Lower lobe of right lung (tissue), 2 donors: ENCODE results near the gene LIPA. TPM values are rescaled to one million over a fixed set of nuclear protein-coding genes. Genes with fewer than 3 reads are reported as not detected.

Experiments used
- ATAC-seq, 2 donors: fragments of 200-7000 bp; cut with Tn5 transposase; one replicate each; pipeline ENCODE4 v1.9.1; 2020 to 2022; ENCODE audit warnings: mild to moderate bottlenecking in 2 of 2, moderate library complexity in 2 of 2
- DNase-seq: peaks from one replicate; pipeline ENCODE4 v3.0.0-alpha.2; 2020
- H3K27ac ChIP-seq: fragments of 200-600 bp; one replicate; pipeline ENCODE4 v1.8.0; 2022
- H3K27me3 ChIP-seq: fragments of 200-600 bp; one replicate; pipeline ENCODE4 v1.8.0; 2022; ENCODE audit warnings: low read depth
- H3K36me3 ChIP-seq: fragments of 200-600 bp; one replicate; pipeline ENCODE4 v1.8.0; 2022; ENCODE audit warnings: mild to moderate bottlenecking
- H3K4me1 ChIP-seq: fragments of 200-600 bp; one replicate; pipeline ENCODE4 v1.8.0; 2022
- H3K4me3 ChIP-seq: fragments of 200-600 bp; one replicate; pipeline ENCODE4 v1.8.0; 2022; ENCODE audit warnings: mild to moderate bottlenecking
- H3K9me3 ChIP-seq: fragments of 200-600 bp; one replicate; pipeline ENCODE4 v1.8.0; 2022
- CTCF ChIP-seq: fragments of 200-600 bp; IDR thresholded peaks from one replicate; pipeline ENCODE4 v1.8.0; 2022; ENCODE audit warnings: antibody characterized with exemption, mild to moderate bottlenecking
- intact Hi-C: fragments of 100-400 bp; cut with DNase I; formaldehyde crosslinking; loops from one replicate; pipeline ENCODE4 v1.11.0; 2022
- total RNA-seq: library from RNA; stranded (reverse); fragmentation: NEBNext Ultra II Directional; extraction: Animal tissue kit (Norgen Biotek cat#: 25700); gene quantifications from one replicate; pipeline ENCODE4 v1.2.1, GENCODE V29; 2021
- donor health status: DM: no; HTN: yes; CAD: no; lungs with severe emphysema.

LIPA gene
- total RNA-seq, 1 donor from 2014 or later, result 174 TPM

- peak overlapping the region; percentile 75 for H3K27ac ChIP-seq
- DNase-seq, result no peak
- peak; percentile 66 to 91 for ATAC-seq
Observed at GRCh38 chr10:89278034-89278535, 26.5 kb upstream of the LIPA start.

GRCh38 chr10:89275383-89275782 is 23.8 kb upstream of the LIPA start:
- H3K4me3 ChIP-seq, result no peak overlapping the region
- intact Hi-C loops, result no loop called here
- no peak overlapping the region for H3K27ac ChIP-seq
- no peak for TF ChIP-seq CTCF
- peaks cover 27% of the 10 kb centered on the region for H3K4me1 ChIP-seq
- DNase-seq (peak; percentile 61), ATAC-seq (peak; percentile 67 to 86)
- H3K27me3 ChIP-seq, result no peaks in the 10 kb centered on the region
- no peaks in the 10 kb centered on the region for H3K36me3 ChIP-seq
- H3K9me3 ChIP-seq, result no peaks in the 10 kb centered on the region

More at GRCh38 chr10:89278034-89278535, 26.5 kb upstream of the LIPA start:
- Histone ChIP-seq H3K4me1 (peaks cover 28% of the 10 kb centered on the region), H3K27me3 (no peaks in the 10 kb centered on the region), H3K9me3 (no peaks in the 10 kb centered on the region), H3K4me3 (no peak overlapping the region), H3K36me3 (no peaks in the 10 kb centered on the region)
- intact Hi-C loops, result no loop called here
- TF ChIP-seq CTCF, result no peak

- peaks cover 27% of the 10 kb centered on the region for H3K4me1 ChIP-seq
- H3K9me3 ChIP-seq, result no peaks in the 10 kb centered on the region
- no peak for ATAC-seq
- H3K27me3 ChIP-seq, result no peaks in the 10 kb centered on the region
- intact Hi-C loops, result no loop called here
- H3K36me3 ChIP-seq, result no peaks in the 10 kb centered on the region
- H3K27ac ChIP-seq, result no peak overlapping the region
- H3K4me3 ChIP-seq, result no peak overlapping the region
- TF ChIP-seq CTCF, result no peak
- no peak for DNase-seq
Observed at GRCh38 chr10:89274928-89275327, 23.4 kb upstream of the LIPA start.

GRCh38 chr10:89273680-89274079 is 22.1 kb upstream of the LIPA start:
- TF ChIP-seq CTCF, result no peak
- intact Hi-C loops, result no loop called here
- no peak overlapping the region for H3K4me3 ChIP-seq
- ATAC-seq (no peak), DNase-seq (no peak)
- H3K4me1 ChIP-seq, result peaks cover 18% of the 10 kb centered on the region
- H3K27ac ChIP-seq, result no peak overlapping the region
- no peaks in the 10 kb centered on the region for H3K36me3 ChIP-seq
- H3K9me3 ChIP-seq, result no peaks in the 10 kb centered on the region
- no peaks in the 10 kb centered on the region for H3K27me3 ChIP-seq

GRCh38 chr10:89271532-89271931 is 20.0 kb upstream of the LIPA start:
- intact Hi-C loops, result no loop called here

More at GRCh38 chr10:89271532-89271931, 20.0 kb upstream of the LIPA start:
- H3K36me3 ChIP-seq, result no peaks in the 10 kb centered on the region
- H3K9me3 ChIP-seq, result no peaks in the 10 kb centered on the region
- no peaks in the 10 kb centered on the region for H3K27me3 ChIP-seq
- no peak for TF ChIP-seq CTCF
- no peak overlapping the region for H3K27ac ChIP-seq
- ATAC-seq, result no peak
- peaks cover 5% of the 10 kb centered on the region for H3K4me1 ChIP-seq
- DNase-seq, result no peak
- H3K4me3 ChIP-seq, result no peak overlapping the region
